Common myeloid progenitor, CD34-positive (primary cell): Measurements from ENCODE around the gene SGMS1.

Source experiments
- CTCF ChIA-PET: fragments of 350-600 bp; sonication (Branson Sonifier 250); formaldehyde crosslinking; loops from one replicate; lab custom pipeline; 2021; ENCODE audit warnings: antibody characterized with exemption; lab: Charles Lee
- POLR2A ChIA-PET: fragments of 350-600 bp; sonication (Branson Sonifier 250); formaldehyde crosslinking; loops from one replicate; lab custom pipeline; 2021; ENCODE audit warnings: antibody characterized with exemption; lab: Charles Lee
- DNase-seq, 3 donors: peaks; one replicate each; pipeline versions ENCODE4 v3.0.0 to v3.0.0-alpha.2; 2013
- H3K27ac ChIP-seq, 2 experiments: 1 replicate in 1 of 2; 2 replicates in 1 of 2; pipeline ENCODE4 v1.7.0; 2013; ENCODE audit warnings: inconsistent platforms in 2 of 2, low read length in 2 of 2, mild to moderate bottlenecking in 2 of 2, low read depth in 1 of 2, moderate library complexity in 1 of 2; ENCODE audit not compliant: severe bottlenecking in 2 of 2, insufficient read depth in 1 of 2, poor library complexity in 1 of 2
- H3K27me3 ChIP-seq, 5 experiments: replicated peaks in 2 of 5; 1 replicate in 3 of 5; 2 replicates in 2 of 5; pipeline versions ENCODE4 v1.6.1 to v1.7.0; 2013; ENCODE audit warnings: low read length in 4 of 5, mild to moderate bottlenecking in 2 of 5, moderate library complexity in 2 of 5, inconsistent platforms in 1 of 5; ENCODE audit not compliant: insufficient read depth in 5 of 5, control insufficient read depth in 4 of 5
- H3K36me3 ChIP-seq, 4 experiments: 1 replicate in 2 of 4; 2 replicates in 2 of 4; pipeline versions ENCODE4 v1.6.1 to v1.7.0; 2013; ENCODE audit warnings: low read length in 3 of 4, control low read depth in 1 of 4, mild to moderate bottlenecking in 1 of 4; ENCODE audit not compliant: control insufficient read depth in 4 of 4, insufficient read depth in 4 of 4
- H3K4me1 ChIP-seq, 4 experiments: 1 replicate in 3 of 4; 2 replicates in 1 of 4; pipeline versions ENCODE4 v1.6.1 to v1.7.1; 2013; ENCODE audit warnings: low read length in 3 of 4, mild to moderate bottlenecking in 3 of 4, control low read depth in 1 of 4, inconsistent platforms in 1 of 4, moderate library complexity in 1 of 4; ENCODE audit not compliant: control insufficient read depth in 4 of 4, insufficient read depth in 4 of 4; ENCODE audit errors: control extremely low read depth in 1 of 4
- H3K4me3 ChIP-seq, 7 experiments: 1 replicate in 4 of 7; 2 replicates in 3 of 7; pipeline versions ENCODE4 v1.5.1 to v1.7.0; 2013; ENCODE audit warnings: mild to moderate bottlenecking in 7 of 7, low read length in 6 of 7, moderate library complexity in 6 of 7, inconsistent platforms in 2 of 7, low read depth in 2 of 7, control low read depth in 1 of 7; ENCODE audit not compliant: insufficient read depth in 4 of 7, control insufficient read depth in 1 of 7; ENCODE audit errors: extremely low read depth in 1 of 7
- H3K9me3 ChIP-seq, 5 experiments: 1 replicate in 4 of 5; 2 replicates in 1 of 5; pipeline versions ENCODE4 v1.6.1 to v1.7.1; 2013; ENCODE audit warnings: low read length in 4 of 5, mild to moderate bottlenecking in 2 of 5, inconsistent platforms in 1 of 5, low read depth in 1 of 5, moderate library complexity in 1 of 5; ENCODE audit not compliant: control insufficient read depth in 4 of 5, insufficient read depth in 2 of 5; ENCODE audit errors: control extremely low read depth in 1 of 5
- WGBS: methylation state at CpG from one replicate; pipeline ENCODE4 v1.1.5; 2013; ENCODE audit not compliant: insufficient coverage; 5-methylcytosine and 5-hydroxymethylcytosine counted together

The SGMS1 gene

GRCh38 chr10:50473756-50474155 lies 150.0 kb downstream of the SGMS1 start:
- Histone ChIP-seq H3K36me3 (peaks cover 0 to 8% (median 2%) of the 10 kb centered on the region in 4 experiments), H3K27me3 (no peaks in the 10 kb centered on the region), H3K9me3 (peaks cover 3 to 13% (median 3%) of the 10 kb centered on the region in 5 experiments), H3K4me1 (peaks cover 4 to 26% (median 11%) of the 10 kb centered on the region in 4 experiments), H3K4me3 (no peak overlapping the region), H3K27ac (no peak overlapping the region)
- DNase-seq: no peak
- ChIA-PET CTCF (no interaction called here), POLR2A (no interaction called here)
- WGBS: 100% methylated on average over 1 of the region's 2 CpGs

- Histone ChIP-seq H3K4me3 (no peak overlapping the region), H3K4me1 (peaks cover 4 to 26% (median 11%) of the 10 kb centered on the region in 4 experiments), H3K27ac (no peak overlapping the region), H3K27me3 (no peaks in the 10 kb centered on the region), H3K9me3 (peaks cover under 1 to 13% (median 3%) of the 10 kb centered on the region in 5 experiments), H3K36me3 (peaks cover 0 to 8% (median 2%) of the 10 kb centered on the region in 4 experiments)
- POLR2A ChIA-PET: no interaction called here
- DNase-seq: no peak
- CTCF ChIA-PET: no interaction called here
Measured at GRCh38 chr10:50472914-50473313, 150.8 kb downstream of the SGMS1 start.

GRCh38 chr10:50471583-50471975 lies 152.2 kb downstream of the SGMS1 start:
- POLR2A ChIA-PET: no interaction called here
- no peak for DNase-seq
- no CpG with 5 or more reads among the region's 3 CpGs for WGBS
- peaks cover 0 to 3% (median 2%) of the 10 kb centered on the region in 5 experiments for H3K9me3 ChIP-seq
- no peaks in the 10 kb centered on the region for H3K27me3 ChIP-seq
- H3K27ac ChIP-seq: no peak overlapping the region
- H3K4me3 ChIP-seq: no peak overlapping the region
- H3K36me3 ChIP-seq: peaks cover 0 to 4% (median 1%) of the 10 kb centered on the region in 4 experiments
- CTCF ChIA-PET: no interaction called here
- H3K4me1 ChIP-seq: peaks cover 4 to 31% (median 11%) of the 10 kb centered on the region in 4 experiments

GRCh38 chr10:50470798-50471582 lies 152.8 kb downstream of the SGMS1 start:
- Histone ChIP-seq H3K27me3 (no peaks in the 10 kb centered on the region), H3K4me3 (no peak overlapping the region), H3K36me3 (peaks cover 0 to 4% (median 0%) of the 10 kb centered on the region in 4 experiments), H3K27ac (no peak overlapping the region), H3K4me1 (peaks cover 4 to 31% (median 11%) of the 10 kb centered on the region in 4 experiments), H3K9me3 (no peaks in the 10 kb centered on the region)
- ChIA-PET CTCF (no interaction called here), POLR2A (no interaction called here)
- WGBS: 100% methylated on average over 1 of the region's 6 CpGs
- no peak for DNase-seq

GRCh38 chr10:50470345-50470744 lies 153.4 kb downstream of the SGMS1 start:
- Histone ChIP-seq H3K9me3 (no peaks in the 10 kb centered on the region), H3K36me3 (peaks cover 0 to 4% (median 0%) of the 10 kb centered on the region in 4 experiments), H3K4me3 (peak overlapping the region in 1 of 7 experiments; percentile 14), H3K4me1 (peaks cover 4 to 31% (median 11%) of the 10 kb centered on the region in 4 experiments), H3K27ac (no peak overlapping the region), H3K27me3 (no peaks in the 10 kb centered on the region)
- POLR2A ChIA-PET: no interaction called here
- CTCF ChIA-PET: no interaction called here
- DNase-seq: peak in 1 of 3 donors; percentile 19

GRCh38 chr10:50469778-50470193 lies 154.0 kb downstream of the SGMS1 start:
- Histone ChIP-seq H3K27ac (no peak overlapping the region), H3K4me3 (peak overlapping the region in 1 of 7 experiments; percentile 14), H3K27me3 (no peaks in the 10 kb centered on the region), H3K4me1 (peaks cover 4 to 32% (median 11%) of the 10 kb centered on the region in 4 experiments), H3K9me3 (no peaks in the 10 kb centered on the region), H3K36me3 (peaks cover 0 to 2% (median 0%) of the 10 kb centered on the region in 4 experiments)
- peak; percentile 29 to 83 (median 78) for DNase-seq
- ChIA-PET CTCF (no interaction called here), POLR2A (no interaction called here)
- 0% methylated on average over 1 of the region's 3 CpGs for WGBS

DNA sequence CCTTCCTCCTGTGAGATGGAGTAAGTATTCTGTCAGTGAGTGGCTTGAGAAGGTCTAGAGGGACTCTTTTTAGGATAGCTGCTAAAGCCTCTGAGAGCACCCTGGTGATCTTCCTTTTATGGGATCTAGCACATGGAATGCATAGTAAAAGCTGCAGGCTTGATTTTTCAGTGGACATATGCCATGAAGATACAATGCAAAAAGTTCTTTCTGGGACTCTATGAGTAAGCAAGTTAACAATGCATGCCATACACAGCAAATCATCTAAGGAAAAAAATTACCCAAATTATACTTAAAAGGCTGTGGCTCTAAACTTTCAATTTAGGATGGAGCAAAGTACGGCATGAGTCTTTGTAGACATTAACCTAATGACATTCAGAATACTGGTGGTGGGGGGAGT lies 154.5 kb downstream of the SGMS1 start:
- Histone ChIP-seq H3K4me3 (peak overlapping the region in 1 of 7 experiments; percentile 14), H3K4me1 (peaks cover 4 to 37% (median 11%) of the 10 kb centered on the region in 4 experiments), H3K36me3 (peaks cover 0 to 2% (median 0%) of the 10 kb centered on the region in 4 experiments), H3K27me3 (no peaks in the 10 kb centered on the region), H3K9me3 (no peaks in the 10 kb centered on the region), H3K27ac (no peak overlapping the region)
- no peak for DNase-seq
- ChIA-PET CTCF (no interaction called here), POLR2A (no interaction called here)
- no CpG with 5 or more reads among the region's 1 CpG for WGBS
